ENCODE measurements around the gene UBA1.

- TF ChIP-seq SPI1 (IDR thresholded peaks at IDR 0.05; ENCODE audit: low read depth, low read length) (no peak), POLR2A (IDR thresholded peaks at IDR 0.05; ENCODE audit: low read depth, low read length) (no peak), POLR2AphosphoS5 (IDR thresholded peaks at IDR 0.05; ENCODE audit: low read depth, low read length) (0 out of 2 replicates have a peak, but pooled peaks have one; percentile 8), TAF1 (IDR thresholded peaks at IDR 0.05; ENCODE audit: low read depth, low read length) (no peak), PAX5 (IDR thresholded peaks at IDR 0.05; ENCODE audit: insufficient read depth, low read length, severe bottlenecking) (no peak)
Observed at GRCh38 chrX:47239199-47239598, 45.6 kb downstream of the UBA1 start.
